ENCODE measurements around the gene TTYH2.

Gene TTYH2

DNA sequence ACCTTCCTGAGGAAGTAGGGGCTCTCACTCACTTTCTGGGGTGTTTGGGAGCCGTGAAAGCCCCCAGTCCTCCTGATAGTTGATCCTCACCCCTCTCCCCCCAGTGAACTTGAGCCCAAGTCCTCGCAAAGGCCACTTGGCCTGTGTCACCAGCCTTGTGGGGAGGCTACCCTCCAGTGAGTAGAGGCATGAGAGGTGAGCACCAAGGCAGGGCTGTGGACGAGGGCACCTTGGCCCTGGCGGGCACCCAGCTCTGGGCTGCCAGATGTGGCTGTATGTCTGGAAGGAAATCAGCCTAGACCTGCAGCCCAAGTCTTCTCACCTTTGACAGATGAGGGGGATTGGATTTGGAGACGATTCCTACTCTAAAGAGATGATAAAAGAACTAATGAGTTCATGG is 3.1 kb downstream of the TTYH2 start:
- DNase-seq: no peak

DNA sequence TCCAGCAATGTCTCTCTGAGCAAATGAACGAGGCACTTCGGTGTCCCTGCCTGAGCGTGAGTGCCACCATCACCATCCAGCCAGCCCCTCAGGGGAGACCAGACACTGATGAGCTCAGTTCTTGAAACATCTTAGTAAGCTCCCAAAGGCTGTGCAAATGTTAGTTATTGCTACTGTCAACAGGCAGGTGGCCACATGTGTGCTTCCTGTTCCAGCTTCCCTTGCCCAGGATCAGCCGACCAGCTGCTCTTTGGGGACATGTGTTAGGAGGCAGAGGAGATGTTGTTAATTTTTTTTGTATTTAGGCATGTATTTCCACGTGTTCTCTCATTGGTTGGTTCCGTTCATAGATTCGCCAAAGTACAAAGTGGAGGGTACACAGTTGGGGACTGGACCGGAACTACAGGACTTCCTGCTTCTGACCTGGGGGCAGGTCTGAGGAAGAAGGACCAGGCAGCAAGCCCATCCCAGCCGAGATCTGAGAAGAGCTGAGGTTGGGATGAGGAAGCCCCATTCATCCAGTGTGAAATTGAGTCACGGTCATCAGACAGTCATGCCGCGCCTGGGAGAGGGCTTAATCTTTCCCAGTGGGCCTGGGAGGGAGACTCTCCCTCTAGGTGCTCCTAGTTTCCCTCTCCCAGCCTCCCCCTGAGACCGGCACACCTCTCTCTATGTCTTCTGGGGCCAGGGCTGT is 3.8 kb downstream of the TTYH2 start:
- DNase-seq: no peak

DNA sequence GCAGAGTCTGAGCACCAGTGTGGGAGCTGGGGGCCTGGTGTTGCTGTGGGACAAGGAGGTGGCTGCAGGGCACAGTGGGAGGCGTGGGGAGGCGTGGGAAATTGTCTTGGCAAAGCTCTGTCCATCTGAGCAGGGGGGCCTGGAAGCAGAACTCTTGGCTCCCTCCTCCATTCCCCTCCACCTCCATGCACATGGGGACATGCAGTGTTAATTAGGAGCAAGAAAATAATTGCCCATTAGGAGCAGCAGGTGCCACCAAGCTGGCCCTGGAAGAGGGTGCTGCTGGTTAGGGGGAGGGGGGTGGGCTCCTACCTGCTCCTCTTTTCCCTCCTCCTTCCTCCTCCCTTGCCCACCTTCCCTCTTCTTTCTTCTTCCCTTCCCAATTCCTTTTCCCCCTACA is 4.5 kb downstream of the TTYH2 start:
- DNase-seq: no peak

DNA sequence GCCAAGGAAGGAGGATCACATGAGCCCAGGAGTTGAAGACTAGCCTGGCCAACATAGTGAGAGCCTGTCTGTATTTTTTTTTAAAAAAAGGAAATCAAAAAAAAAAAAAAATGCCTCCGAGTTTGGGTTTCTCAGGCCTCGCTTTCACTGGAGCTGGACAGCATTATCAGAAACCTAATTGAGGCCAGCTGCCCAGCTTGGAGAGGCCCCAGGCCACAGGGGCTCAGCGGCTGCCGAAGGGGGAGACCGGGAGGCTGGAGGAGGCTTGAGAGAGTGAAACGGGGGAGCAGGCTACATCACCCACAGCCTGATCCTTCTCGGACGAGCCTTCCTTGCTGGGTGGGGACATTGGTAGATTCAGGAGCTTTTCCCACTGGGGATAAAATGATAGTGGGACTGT is 5.1 kb downstream of the TTYH2 start:
- no peak for DNase-seq

DNA sequence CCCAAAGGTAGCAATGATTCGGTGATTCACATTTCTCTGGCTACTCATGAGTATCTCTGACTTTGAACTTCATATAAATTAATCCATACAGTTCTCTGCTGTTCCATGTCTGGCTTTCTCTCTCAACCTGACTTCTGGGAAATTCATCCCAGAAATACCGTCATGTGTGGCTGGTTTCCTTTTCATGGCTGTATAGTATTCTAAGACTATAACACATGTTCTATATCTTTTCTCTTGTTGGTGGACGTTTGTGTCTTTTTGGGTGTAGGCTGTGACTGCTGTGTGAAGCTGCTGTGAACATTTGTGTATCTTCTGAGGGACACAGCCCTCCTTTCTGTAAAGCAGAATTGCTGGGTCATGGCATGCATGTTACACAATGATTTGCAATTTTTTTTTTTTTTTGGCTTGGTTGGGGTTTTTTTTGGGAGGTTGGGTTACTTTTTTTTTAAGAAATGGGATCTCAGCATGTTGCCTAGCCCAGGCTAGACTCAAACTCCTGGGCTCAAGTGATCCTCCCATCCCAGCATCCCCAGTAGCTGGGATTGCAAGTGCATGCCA is 6.3 kb downstream of the TTYH2 start:
- DNase-seq: no peak

DNA sequence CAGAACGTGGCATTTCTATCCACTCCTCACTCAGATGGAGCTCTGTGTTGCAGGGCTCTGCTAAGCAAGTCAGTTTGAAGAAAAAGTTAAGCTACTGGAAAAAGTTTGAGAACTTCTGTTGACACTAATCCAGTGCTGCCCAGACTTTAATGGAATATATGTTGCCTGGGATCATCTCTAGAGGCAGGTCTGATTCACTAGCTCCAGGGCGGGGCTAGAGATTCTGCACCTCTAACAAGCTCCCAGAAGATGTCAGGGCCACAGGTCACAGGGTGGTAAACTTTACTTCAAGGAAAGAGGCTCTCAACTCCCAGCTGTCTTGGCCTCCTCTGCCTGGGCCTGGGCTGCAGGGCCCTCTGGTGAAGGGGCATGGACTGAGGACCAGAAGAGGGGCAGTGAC is 6.8 kb downstream of the TTYH2 start:
- DNase-seq: no peak

DNA sequence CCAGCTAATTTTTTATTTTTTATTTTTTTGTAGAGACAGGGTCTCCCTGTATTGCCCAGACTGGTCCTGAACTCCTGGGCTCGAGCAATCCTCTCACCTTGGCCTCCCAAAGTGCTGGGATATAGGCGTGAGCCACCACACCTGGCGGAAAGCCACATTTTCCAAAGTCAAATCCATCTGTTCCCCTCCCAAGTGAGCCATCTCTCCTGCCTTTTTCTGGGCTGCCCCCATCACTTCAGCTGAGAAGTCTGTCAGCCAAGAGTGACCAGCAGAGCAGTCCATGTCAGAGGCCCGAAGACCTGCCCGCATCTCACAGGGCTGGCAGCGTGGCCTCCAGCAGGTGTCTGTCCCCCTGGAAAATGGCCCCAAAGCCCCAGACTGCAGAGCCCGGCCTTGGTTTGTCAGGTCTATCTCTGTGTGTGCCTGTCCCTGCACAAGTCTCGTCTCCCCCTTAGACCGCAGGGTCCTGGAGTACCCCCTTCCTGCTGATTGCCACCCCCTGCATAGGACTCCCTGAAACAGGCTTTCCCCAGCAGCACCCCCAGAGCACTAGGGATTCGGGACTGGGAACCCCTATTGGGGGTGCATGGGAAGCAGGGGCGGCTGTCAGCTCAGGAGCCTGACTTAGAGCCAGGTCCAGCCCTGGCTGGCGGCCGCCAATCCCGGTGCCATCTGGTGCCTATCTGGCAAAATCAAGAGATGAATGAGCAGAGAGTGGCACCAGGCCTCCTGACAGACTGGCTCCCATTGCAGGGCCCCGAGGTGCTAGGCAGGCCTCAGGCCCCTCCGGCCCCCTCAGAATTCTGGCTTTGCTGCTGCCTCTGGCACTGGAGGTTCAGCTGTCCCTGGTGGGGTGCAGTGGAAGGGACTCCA is 7.8 kb downstream of the TTYH2 start:
- no peak for DNase-seq

DNA sequence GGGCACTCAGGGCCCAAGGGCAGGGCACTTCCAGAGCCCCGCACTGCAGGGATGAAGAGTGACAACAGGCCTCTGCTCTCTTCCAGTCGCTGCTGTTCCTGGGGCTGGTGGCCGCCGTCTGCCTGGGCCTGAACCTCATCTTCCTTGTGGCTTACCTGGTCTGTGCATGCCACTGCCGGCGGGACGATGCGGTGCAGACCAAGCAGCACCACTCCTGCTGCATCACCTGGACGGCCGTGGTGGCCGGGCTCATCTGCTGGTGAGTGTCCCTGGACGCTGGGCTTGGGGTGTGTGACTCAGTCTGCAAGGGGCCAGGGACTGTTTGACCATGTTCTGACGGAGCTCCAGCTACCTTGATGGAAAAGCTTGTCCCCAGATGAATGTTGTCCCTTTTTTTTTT is 9.0 kb downstream of the TTYH2 start:
- DNase-seq: no peak

DNA sequence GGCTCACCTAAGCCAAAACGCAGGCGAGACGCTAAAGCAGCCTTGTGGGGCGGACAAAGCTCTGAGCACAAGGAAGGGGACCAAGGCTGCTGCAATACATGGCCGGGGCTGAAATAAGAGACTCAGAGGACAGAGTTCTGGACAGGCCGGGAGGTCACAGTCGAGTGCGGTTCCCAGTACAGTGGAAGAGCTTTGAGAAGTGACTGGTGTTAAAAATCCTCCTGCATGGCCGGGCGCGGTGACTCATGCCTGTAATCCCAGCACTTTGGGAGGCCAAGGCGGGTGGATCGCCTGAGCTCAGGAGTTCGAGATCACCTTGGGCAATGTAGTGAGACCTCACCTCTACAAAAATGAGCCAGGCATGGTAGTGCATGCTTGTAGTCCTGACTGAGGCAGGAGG is 10.5 kb downstream of the TTYH2 start:
- no peak for DNase-seq

DNA sequence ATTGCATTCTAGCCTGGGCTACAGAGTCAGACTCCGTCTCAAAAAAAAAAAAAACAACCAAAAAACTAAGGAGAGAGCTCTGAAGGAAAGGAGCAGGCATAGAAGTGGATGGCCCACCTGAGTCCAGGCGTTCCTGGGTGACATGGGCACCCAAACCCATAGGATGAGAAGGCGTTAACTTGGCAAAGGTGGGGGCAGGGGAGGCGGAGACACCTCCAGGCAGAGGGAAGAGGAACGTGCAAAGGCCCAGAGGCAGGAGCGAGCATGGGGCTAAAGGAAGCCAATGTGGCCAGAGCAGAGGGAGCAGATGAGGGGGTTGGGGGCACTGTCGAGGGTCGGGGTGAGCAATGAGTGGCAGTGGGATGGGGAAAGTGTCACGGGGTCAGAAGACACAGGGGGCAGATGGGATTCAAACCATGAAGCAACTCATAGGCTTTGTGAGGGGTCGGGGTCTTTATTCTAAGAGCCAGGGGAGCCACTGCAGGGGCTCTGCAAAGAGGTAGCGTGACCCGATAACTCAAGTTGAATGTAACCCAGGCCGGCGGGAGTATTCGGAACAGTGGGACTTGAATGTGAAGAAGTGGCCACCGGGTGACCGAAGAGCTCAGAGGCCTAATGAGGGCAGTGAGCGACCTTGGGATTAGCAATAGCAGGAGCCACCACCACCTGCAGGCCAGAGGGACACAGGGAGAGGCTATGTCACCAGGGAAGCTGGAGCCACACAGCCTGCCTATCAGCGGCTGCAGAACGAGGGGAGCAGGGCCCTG is 11.8 kb downstream of the TTYH2 start:
- no peak for DNase-seq

DNA sequence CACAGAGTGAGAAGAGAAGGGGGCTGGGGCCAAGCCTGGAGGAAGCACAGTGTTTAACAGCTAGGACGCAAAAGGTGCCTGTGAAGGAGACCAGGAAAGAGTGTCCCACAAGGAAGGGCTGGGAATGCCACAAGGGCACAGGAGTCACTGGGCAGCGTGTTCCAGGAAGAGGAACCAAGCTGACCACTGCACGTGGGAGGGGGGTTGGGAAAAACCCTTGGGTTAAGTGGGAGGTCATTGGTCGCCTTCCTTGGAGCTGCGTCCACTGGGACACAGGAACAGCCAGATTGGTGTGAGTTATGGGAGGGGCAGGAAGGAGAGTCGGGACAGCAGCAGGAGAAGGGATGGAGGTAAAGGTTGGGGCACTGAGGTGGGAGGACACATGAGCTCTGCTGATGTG is 12.9 kb downstream of the TTYH2 start:
- DNase-seq: no peak

DNA sequence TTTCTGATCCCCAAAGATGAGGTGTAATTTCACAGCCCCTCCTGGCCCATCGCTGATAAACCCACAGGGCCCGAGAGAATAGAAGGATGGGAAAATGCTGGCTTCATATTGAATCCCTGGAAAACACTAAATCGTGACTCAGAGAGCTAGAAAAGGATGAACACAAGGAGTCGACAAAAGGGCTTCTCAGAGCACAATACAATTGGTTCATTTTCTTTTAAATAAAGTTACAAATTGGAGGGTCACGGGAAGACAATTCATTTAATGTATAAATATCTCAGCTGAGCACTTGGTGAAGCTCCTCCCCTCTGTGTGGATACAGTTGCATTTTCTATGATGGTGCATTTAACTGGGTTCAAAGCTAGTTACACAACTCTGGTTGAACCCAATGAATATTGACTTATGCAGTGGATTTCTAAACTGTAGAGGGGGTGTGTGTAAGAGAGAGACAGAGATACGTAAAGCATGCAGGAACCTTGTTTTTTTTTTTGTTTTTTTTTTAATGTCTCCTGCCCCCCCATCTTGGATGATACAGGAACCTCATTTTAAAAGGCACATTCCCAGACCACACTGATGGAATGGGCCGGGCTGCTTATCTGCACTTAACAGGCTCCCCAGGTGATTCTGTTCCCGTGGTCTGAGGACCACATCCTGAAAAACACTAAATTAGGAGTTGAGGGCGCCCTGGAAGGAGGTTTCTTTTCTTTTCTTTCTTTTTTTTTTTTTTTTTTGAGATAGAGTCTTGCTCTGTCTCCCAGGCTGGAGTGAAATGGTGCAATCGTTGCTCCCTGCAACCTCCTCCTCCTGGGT is 14.1 kb downstream of the TTYH2 start:
- DNase-seq: no peak

DNA sequence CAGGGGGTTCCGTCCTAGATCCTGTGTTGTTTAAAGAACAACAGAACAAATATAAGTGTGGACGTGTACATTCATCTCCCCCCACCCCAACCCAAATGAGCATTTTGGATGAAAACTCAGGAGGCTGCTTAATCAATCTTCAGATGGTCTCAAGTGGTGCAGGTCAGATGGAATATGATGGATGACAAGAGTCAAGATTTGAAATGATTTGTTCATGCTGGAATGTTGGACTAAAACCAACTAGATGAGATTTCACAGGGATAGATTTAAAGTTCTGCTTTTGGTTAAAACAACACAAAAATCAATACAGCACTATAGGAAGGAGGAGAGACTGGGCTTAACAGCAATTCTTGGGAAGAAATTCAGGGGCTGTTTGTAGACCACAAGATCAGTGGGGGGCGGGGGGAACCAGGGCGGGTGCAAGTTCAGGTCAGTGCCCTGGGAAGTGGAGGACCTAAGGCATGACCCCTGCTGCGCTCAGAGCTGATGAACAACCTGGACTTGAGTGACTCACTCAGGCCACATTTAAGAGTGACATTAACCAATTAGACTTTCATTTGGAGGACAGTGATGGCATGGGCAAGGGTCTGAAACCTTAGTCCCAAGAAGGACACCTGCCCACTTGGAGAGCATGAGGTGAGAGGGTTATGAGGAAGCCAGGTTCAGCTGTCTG is 15.1 kb downstream of the TTYH2 start:
- DNase-seq: no peak

DNA sequence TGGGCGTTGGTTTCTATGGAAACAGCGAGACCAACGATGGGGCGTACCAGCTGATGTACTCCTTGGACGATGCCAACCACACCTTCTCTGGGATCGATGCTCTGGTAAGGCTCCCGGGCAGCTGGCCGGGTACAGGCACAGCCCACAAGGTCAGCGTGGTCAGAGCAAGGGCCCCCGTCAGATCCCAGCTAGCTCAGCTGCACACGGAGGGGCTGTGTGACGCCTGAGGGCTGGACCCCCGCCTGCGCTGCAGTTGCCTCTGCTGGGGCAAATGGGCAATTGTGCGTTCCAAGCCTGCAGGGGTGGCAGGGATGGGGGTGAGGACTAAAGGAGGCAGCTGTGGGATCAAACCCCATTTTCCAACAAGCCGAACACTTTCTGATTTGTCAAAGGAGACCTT is 17.5 kb downstream of the TTYH2 start:
- DNase-seq: no peak

DNA sequence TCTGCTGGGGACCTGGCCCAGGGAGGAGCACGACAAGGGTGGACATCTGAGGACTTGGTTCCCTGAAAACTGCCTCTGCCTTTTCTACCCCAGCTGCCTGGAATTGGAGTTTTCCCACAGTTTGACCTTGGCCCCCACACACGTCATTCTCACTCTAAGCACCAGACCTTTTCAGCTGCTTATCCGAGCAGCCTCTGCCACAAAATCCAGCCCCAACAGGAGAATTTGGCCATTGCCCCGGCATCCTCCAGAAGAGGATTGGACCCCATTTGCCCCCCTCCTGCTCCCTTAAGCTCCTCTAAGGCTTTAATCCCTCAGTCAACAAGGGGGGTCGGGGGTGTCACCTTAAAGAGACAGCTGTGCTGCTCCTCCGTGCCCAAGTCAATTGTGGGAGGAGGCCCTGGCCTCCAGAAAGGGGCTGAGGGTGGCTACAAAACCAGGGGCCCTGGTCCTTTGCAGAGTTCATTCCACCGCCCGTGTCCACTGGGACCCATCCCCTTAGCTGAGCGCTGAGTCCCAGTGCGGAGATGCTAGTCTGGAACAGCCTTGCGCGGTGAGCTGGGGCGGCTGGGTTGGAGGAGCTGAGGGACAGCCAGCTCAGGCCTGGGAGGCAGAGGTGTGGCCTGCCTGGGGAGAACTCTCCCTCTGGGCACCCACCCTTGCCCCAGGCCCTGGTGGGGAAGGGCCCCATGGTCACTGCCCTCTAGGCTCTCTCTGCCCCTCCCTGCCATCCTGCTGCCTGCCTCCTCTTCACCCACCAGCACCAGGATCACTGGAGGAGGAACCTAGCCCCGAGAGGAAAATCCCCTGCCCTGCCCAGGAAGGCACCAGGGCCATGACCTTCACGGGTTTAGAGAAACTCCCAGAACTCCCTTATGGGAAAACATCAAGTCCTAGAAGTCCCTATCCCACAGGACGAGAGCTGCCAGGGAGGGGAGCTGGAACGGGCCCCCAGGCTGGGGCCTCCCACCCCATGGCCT is 18.8 kb downstream of the TTYH2 start:
- no peak for DNase-seq

DNA sequence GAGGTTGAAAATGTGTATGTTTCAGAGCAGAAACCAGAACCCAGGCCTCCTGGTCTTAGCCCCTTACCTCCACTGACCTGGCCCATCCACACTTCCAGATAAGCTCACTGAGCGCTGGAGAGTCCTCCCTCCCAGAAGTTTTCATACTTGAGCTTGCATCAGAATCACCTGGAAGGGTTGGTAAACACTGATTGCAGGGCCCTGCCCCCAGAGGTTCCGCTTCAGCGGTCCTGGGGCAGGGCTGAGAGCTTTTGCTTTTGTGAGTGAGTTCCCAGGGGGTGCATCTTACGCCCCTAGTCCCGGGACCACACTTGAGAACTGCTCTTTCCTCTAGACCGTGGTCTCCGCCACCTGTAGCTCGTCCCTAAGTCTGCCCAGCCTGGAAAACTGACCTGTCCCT is 20.6 kb downstream of the TTYH2 start:
- no peak for DNase-seq

DNA sequence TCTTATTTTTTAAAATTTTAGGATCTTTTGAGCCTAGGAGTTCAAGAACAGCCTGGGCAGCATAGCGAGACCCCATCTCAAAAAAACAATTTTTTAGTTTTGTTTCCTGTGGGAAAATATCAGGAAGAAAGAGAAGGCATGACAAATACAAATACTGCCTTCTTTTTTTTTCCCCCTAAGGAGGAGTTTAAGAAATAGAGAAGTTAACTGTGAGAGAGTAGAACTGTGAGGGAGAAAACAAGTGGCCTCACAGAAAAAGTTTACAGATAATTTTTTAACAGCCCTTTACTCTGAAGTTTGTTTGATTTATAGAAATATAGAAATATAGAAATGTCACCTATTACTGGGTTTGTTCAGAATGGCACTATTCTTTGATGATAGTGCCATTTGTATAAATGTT is 21.1 kb downstream of the TTYH2 start:
- DNase-seq: no peak

DNA sequence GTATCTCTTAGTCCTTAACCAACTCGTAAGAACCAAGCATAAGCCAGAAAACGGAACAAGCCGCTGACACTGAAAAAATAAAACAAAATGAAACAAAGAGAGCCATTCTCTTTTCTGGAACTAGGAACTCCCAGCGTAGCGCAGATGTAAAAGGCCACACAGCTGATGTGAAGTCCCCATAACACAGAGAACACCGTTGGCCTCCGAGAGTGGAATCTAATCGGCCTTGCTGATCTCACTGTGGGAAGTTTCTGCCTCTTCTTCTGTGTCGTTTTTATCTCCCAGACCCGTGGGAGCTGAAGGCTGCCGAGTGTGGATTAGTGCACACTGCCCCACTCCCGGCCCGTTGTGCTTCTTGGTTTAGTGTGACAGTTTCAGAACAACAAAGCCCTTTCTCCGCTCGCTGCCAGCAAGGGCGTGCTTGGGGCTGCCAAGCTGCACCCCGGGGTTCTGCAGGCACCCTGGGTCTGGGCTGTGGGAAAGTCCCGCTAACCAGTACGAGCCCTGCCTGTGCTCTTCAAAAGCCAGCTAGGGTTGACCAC is 21.7 kb downstream of the TTYH2 start:
- DNase-seq: no peak

DNA sequence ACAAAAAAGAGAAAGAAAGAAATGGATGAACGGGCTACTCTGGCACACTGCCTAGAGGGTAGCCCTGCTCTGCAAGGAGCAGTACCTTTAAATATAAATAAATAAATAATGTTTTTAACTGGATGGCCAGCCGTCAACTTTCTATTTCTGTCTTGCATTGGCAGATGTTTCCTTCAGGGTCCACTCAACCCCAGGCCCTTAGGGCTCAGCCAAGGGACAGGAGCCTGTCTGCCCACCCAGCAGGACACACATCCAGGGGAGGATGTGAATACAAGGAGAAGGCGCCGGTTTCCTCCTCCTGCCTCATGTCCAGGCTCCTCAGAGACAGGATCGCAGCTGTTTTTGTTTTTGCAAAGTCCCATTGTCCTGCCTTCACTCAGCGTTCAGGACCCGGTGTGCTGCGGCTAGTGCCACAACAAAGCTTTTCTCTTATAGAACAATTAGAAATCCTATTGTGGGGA is 22.6 kb downstream of the TTYH2 start:
- no peak for DNase-seq

DNA sequence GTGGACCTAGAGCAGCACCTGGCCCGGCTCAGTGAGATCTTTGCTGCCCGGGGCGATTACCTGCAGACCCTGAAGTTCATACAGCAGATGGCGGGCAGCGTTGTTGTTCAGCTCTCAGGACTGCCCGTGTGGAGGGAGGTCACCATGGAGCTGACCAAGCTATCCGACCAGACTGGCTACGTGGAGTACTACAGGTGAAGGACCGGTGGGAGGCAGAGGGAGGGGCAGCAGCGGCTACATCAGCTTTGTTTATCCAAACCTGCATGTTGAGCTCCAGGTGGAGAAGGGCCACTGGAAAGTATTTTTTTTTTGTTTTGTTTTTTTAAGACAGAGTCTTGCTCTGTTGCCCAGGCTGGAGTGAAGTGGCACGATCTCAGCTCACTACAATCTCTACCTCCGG is 23.9 kb downstream of the TTYH2 start:
- DNase-seq: no peak
